Chondrocyte (in vitro differentiated cells): ENCODE measurements around the gene ABCD3. TPM values are rescaled to one million over a fixed set of nuclear protein-coding genes. Genes with fewer than 3 reads are reported as not detected.
"Not testable (repeated sequence)": the region's sequence is repeated elsewhere in the genome, so short reads cannot be mapped to it uniquely, and the experiment has no call there.

Source experiments
- DNase-seq: peaks from one replicate; pipeline ENCODE4 v3.0.0; 2021; ENCODE audit warnings: mixed read lengths, low spot score
- H3K27ac Mint-ChIP-seq: one replicate; pipeline ENCODE4 v1.8.0; 2021; ENCODE audit warnings: mild to moderate bottlenecking, moderate library complexity, mixed read lengths; ENCODE audit not compliant: unreplicated experiment
- H3K27me3 Mint-ChIP-seq: 2 replicates; pipeline ENCODE4 v1.8.0; 2021; ENCODE audit warnings: low read depth, mixed read lengths
- H3K36me3 Mint-ChIP-seq: 2 replicates; pipeline ENCODE4 v1.8.0; 2021; ENCODE audit warnings: low read depth, mixed read lengths
- H3K4me1 Mint-ChIP-seq: 2 replicates; pipeline ENCODE4 v1.8.0; 2021; ENCODE audit warnings: low read depth, mild to moderate bottlenecking, mixed read lengths
- H3K4me3 Mint-ChIP-seq: one replicate; pipeline ENCODE4 v1.8.0; 2021; ENCODE audit warnings: mild to moderate bottlenecking, moderate library complexity, mixed read lengths; ENCODE audit not compliant: unreplicated experiment
- H3K9me3 Mint-ChIP-seq: 2 replicates; pipeline ENCODE4 v1.8.0; 2021; ENCODE audit warnings: low read depth, mixed read lengths
- total RNA-seq: library from RNA; stranded (reverse); gene quantifications from 3 replicates; pipeline ENCODE4 v1.2.1, GENCODE V29; 2021
- TF ChIP-seq, protein P1 (sequence below): fragments of 200-600 bp; sonication (generic); IDR thresholded peaks from 2 replicates; pipeline ENCODE4 v1.5.0; 2021; ENCODE audit warnings: antibody characterized with exemption, mild to moderate bottlenecking, moderate library complexity

Gene ABCD3
- total RNA-seq, 1 donor from 2014 or later = 36.1 TPM

- DNase-seq = no peak
- Mint-ChIP-seq H3K4me1 (peaks cover 35% of the 10 kb centered on the region), H3K27me3 (no peaks in the 10 kb centered on the region), H3K27ac (no peak overlapping the region), H3K36me3 (no peaks in the 10 kb centered on the region), H3K4me3 (no peak overlapping the region), H3K9me3 (no peaks in the 10 kb centered on the region)
- TF ChIP-seq, protein P1, sequence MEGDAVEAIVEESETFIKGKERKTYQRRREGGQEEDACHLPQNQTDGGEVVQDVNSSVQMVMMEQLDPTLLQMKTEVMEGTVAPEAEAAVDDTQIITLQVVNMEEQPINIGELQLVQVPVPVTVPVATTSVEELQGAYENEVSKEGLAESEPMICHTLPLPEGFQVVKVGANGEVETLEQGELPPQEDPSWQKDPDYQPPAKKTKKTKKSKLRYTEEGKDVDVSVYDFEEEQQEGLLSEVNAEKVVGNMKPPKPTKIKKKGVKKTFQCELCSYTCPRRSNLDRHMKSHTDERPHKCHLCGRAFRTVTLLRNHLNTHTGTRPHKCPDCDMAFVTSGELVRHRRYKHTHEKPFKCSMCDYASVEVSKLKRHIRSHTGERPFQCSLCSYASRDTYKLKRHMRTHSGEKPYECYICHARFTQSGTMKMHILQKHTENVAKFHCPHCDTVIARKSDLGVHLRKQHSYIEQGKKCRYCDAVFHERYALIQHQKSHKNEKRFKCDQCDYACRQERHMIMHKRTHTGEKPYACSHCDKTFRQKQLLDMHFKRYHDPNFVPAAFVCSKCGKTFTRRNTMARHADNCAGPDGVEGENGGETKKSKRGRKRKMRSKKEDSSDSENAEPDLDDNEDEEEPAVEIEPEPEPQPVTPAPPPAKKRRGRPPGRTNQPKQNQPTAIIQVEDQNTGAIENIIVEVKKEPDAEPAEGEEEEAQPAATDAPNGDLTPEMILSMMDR = no peak
Observed at GRCh38 chr1:94555091-94555490, 136.9 kb downstream of the ABCD3 start.

- Mint-ChIP-seq H3K4me1 (peaks cover 14% of the 10 kb centered on the region), H3K27ac (no peak overlapping the region), H3K9me3 (no peaks in the 10 kb centered on the region), H3K36me3 (no peaks in the 10 kb centered on the region), H3K4me3 (no peak overlapping the region), H3K27me3 (no peaks in the 10 kb centered on the region)
- no peak for DNase-seq
- TF ChIP-seq, protein P1 = no peak
Observed at GRCh38 chr1:94559921-94560320, 141.7 kb downstream of the ABCD3 start.

GRCh38 chr1:94560333-94560732, 142.1 kb downstream of the ABCD3 start:
- H3K36me3 Mint-ChIP-seq = no peaks in the 10 kb centered on the region
- H3K27ac Mint-ChIP-seq = no peak overlapping the region
- H3K4me1 Mint-ChIP-seq = peaks cover 14% of the 10 kb centered on the region
- no peaks in the 10 kb centered on the region for H3K27me3 Mint-ChIP-seq
- TF ChIP-seq, protein P1 = peak; percentile 50
- H3K9me3 Mint-ChIP-seq = no peaks in the 10 kb centered on the region
- no peak for DNase-seq
- no peak overlapping the region for H3K4me3 Mint-ChIP-seq

DNA sequence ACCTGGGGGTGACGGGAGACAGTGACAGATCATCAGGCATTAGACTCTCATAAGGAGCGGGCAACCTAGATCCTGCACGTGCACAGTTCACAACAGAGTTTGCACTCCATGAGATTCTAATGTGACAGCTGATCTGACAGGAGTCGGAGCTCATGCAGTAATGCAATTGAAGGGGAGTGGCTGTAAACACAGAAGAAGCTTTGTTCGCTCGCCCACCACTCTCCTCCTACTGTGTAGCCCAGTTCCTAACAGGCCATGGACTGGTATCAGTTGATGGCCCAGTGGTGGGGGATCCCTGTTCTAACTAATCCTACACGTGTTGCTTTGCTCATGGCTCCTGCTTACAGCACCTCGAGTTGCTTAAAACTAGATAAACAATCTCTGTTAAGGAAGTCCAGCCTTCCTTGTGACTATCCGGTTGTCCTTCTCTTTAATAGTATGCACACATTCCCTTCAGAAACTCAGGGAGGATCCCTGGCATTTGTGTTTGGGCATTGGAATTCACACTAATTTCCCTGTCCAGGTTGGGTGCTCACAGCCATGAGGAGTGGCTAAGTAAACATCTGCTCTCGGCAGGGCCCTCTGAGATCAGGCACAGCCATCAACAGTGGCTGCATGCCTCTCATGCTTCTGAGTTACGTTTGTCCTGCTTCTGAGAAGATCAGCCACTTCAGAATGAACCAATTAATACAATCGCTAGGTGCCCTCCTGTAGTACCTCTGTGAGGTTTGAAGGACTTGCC, 144.5 kb downstream of the ABCD3 start:
- TF ChIP-seq, protein P1 = no peak
- Mint-ChIP-seq H3K4me1 (peaks cover 14% of the 10 kb centered on the region), H3K27ac (no peak overlapping the region), H3K36me3 (no peaks in the 10 kb centered on the region), H3K4me3 (peak overlapping the region; percentile 19), H3K9me3 (no peaks in the 10 kb centered on the region), H3K27me3 (no peaks in the 10 kb centered on the region)
- no peak for DNase-seq

- DNase-seq = no peak
- no peak overlapping the region for H3K27ac Mint-ChIP-seq
Observed at GRCh38 chr1:94565901-94566300, 147.7 kb downstream of the ABCD3 start.

DNA sequence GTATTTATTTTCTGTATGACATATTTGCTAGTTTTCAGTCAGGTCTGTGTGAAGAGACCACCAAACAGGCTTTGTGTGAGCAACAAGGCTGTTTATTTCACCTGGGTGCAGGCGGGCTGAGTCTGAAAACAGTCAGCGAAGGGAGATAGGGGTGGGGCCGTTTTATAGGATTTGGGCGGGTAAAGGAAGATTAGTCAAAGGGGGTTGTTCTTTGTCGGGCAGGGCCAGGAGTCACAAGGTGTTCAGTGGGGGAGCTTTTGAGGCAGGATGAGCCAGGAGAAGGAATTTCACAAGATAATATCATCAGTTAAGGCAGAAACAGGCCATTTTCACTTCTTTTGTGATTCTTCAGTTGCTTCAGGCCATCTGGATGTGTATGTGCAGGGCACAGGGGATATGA, 148.2 kb downstream of the ABCD3 start:
- not testable (repeated sequence) for H3K36me3 Mint-ChIP-seq, DNase-seq, H3K4me1 Mint-ChIP-seq, H3K27me3 Mint-ChIP-seq, H3K4me3 Mint-ChIP-seq, H3K27ac Mint-ChIP-seq, H3K9me3 Mint-ChIP-seq

More at GRCh38 chr1:94565901-94566300, 147.7 kb downstream of the ABCD3 start:
- H3K36me3 Mint-ChIP-seq = no peaks in the 10 kb centered on the region
- TF ChIP-seq, protein P1 = no peak
- H3K9me3 Mint-ChIP-seq = no peaks in the 10 kb centered on the region
- H3K27me3 Mint-ChIP-seq = no peaks in the 10 kb centered on the region
- H3K4me1 Mint-ChIP-seq = peaks cover 9% of the 10 kb centered on the region
- H3K4me3 Mint-ChIP-seq = no peak overlapping the region

GRCh38 chr1:94567975-94568607, 149.9 kb downstream of the ABCD3 start:
- H3K4me3 Mint-ChIP-seq, H3K27me3 Mint-ChIP-seq: not testable (repeated sequence)

More at GRCh38 chr1:94567975-94568607, 149.9 kb downstream of the ABCD3 start:
- DNase-seq, H3K27ac Mint-ChIP-seq, H3K4me1 Mint-ChIP-seq, H3K36me3 Mint-ChIP-seq: not testable (repeated sequence)
- H3K9me3 Mint-ChIP-seq = peaks cover 13% of the 10 kb centered on the region
